HG03175 (cell line): ENCODE data around the gene PLXNA4.

Experiments used
- ATAC-seq: cut with Tn5 transposase; IDR thresholded peaks from one replicate; pipeline ENCODE4 v1.9.1; 2021; ENCODE audit warnings: mild to moderate bottlenecking, moderate library complexity; ENCODE audit not compliant: unreplicated experiment

PLXNA4 gene

DNA sequence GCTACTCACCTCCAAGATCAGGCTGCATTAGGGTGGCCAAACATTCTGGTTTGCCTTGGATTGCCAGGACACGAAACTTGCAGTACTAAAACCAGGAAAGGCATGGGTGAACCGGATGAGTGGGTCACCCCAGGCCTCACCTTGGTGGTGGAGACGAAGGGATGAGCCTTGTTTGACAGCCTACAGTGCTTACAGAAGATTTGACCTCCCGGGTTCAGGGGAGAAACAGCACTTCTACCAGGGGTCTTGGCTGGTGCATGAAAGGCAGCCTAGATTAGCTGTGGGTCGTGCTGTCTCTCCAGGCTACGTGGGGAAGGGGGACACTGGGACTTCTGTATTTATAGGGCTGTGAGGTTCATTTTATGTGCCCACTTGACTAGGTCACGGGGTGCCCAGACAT lies 469.8 kb downstream of the PLXNA4 start:
- ATAC-seq = no peak

DNA sequence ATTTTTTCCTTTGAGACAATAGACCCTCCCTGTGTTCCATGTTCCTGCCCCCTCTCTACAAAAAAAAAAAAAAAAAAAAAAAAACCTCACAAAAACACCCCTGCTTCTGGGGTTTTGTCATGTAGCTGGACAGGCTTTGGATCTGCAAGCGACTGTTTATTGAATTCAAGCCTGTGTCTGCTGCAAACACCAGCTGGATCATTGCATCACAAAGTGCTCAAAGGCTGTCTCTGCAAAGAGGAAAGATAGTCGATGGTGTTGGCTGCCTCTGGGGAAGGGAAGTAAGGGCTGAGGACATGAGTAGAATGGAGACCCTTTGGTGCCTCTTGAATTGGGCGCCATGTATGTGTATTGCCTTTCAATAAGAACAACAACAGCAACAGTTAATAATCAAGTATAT lies 471.2 kb downstream of the PLXNA4 start:
- ATAC-seq = no peak

- ATAC-seq = no peak
Measured at GRCh38 chr7:132103718-132104117, 472.6 kb downstream of the PLXNA4 start.

DNA sequence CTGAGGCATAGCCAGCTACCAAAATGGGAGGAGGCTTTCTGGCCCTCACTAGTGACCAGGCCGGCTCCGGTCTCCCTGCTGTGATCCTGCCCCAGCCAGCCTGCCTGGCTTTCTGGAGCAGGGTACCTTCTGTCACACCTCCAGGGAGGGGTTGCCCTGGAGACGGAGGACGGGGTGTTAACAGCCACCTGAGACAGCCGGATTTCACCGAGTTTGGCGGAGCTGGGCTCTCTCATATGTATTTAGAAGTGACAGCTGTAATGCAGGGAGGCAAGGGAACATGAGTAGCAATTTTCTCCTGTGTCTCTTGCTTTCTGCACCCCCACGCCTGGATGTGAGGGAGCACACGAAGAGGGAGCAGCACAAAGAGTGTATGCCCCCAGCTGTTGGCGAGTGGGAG lies 473.3 kb downstream of the PLXNA4 start:
- ATAC-seq = no peak

- ATAC-seq = no peak
Measured at GRCh38 chr7:132102391-132102790, 473.9 kb downstream of the PLXNA4 start.

- ATAC-seq = no peak
Measured at GRCh38 chr7:132100981-132101380, 475.3 kb downstream of the PLXNA4 start.

GRCh38 chr7:132100483-132100882 lies 475.8 kb downstream of the PLXNA4 start:
- ATAC-seq = no peak

DNA sequence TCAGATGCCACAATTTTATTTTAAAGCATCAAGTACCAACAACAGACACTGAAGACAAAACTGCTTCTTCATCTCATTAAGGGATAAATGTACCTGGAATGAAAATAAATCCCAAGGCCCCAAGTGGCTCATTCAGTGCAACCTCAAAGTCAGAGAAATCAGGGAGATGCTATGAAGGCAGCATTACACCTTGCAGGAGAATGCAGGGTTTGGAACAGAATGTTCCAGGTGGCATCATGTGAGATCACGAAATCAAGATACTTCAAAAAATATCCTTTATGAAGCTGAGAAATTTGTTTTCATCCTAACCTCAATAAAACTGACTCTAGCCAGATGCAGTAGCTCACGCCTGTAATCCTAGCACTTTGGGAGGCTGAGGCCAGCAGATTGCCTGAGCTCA lies 477.1 kb downstream of the PLXNA4 start:
- no peak for ATAC-seq

DNA sequence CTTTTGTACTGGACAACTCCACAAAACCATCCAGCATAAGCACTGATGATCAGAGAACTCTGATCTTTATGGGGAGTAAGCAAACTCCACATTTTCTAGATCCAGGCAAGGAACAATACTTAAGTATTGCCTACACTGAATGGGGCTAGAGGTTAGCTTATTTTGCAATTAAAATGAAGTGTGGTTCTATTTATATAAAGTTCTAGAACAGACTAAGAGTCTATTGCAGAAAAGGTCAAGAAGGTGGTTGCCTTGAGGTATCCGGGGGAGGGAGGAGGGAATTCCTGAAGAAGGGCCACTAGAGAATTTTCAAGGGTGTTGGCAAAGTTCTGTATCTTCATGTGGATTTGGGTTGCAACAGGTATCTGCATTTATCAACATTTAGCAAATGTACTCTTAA lies 477.9 kb downstream of the PLXNA4 start:
- ATAC-seq = no peak

DNA sequence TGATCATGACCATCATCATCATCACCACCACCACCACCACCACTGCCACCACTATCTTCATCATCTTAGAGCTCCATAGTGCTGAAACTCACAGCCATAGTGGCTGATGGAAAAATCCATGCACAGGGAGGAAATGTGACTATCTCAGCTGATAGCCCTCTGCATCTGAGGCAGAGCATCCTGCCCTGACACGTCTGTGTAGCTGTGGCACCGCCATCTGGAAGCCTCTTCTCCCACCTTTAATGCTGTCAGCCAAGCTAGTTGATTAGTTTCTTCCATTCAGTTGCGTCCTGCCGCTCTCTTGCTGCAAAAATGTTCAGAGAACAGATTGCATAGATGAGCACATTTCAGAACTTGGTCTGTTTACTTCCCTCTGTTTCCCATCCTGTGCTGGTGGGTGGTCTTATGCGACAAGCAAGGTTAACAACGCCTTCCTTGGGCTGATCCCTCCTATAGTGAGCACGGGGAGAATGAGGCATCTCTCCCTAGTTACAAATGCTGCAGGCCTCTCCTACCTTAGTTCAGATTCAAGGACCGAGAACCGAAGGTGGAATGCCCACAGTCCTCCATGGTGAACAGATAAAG lies 478.6 kb downstream of the PLXNA4 start:
- ATAC-seq = no peak

GRCh38 chr7:132095111-132095765 lies 481.0 kb downstream of the PLXNA4 start:
- no peak for ATAC-seq

DNA sequence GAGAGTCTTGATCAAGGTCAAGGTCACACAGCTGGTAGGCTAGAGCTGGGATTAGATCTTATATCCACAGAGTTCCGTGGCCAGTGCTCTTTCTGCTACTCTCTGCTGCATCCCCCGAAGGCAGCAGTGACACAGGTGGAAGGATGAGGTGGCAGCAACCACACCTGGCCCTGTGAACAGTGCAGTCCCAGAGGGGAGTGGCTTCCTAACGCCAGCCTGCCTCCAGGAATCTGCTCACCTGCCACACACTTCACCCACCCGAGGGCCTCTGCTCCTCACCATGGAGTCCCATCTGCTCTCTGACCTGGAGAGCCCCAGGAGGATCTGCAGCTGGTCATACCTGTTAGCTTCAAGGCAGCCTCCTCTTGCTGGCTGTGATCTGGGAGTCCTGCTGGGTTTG lies 484.2 kb downstream of the PLXNA4 start:
- ATAC-seq = no peak

DNA sequence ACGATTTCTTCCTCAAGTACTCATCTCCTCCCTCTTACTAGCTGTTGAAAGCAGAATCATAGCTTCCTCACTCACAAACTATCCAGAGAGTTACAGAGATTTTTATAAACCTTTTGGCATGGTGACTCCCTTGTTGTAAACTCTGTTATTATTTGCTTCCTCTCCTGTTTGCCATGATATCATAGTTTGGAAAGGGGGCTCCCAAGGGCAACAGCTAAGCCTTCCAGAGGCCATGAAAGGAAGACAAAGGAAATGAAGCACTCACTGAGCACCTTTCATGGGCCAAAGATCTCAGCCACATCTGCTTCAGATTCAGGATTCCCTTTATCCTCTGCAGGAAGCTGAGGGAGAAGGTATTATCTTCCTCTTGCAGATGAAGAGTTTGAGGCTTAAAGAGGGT lies 484.6 kb downstream of the PLXNA4 start:
- ATAC-seq = no peak

DNA sequence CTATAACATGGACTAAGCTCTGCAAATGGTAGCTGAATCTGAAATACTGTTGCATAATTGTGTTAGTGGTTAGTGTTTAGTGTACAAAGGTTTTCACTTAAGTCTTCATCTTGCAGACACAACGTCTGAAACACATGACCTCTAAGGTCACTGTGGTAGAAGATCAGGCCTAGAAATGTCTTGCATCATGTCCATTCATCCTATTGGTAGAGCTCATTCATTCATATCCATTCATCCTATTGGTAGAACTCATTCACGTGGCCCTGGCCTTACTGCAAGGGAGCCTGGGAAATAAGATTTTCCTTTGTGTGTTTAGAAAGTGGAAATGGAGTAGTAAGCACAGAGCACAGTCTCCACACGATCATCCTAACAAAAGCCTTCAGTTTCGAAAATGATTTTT lies 485.8 kb downstream of the PLXNA4 start:
- ATAC-seq = no peak

DNA sequence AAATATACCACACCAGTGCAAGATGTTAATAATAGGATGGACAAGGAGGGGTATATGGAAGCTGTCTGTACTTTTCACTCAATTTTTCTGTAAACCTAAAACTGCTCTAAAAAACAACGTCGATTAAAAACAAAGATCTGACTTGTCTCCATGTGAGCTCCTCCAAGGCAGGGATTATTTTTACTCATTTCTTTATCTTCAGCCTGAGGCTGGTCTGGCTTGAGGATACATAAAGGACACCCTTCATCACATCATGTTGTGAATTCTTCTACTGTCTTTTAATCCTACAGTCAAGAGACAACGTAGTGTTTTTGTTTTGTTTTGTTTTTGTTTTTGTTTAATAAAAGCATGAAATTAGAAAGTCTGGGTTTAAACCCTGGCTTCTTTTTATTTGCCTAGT lies 486.9 kb downstream of the PLXNA4 start:
- no peak for ATAC-seq

GRCh38 chr7:132087421-132087820 lies 488.8 kb downstream of the PLXNA4 start:
- no peak for ATAC-seq

DNA sequence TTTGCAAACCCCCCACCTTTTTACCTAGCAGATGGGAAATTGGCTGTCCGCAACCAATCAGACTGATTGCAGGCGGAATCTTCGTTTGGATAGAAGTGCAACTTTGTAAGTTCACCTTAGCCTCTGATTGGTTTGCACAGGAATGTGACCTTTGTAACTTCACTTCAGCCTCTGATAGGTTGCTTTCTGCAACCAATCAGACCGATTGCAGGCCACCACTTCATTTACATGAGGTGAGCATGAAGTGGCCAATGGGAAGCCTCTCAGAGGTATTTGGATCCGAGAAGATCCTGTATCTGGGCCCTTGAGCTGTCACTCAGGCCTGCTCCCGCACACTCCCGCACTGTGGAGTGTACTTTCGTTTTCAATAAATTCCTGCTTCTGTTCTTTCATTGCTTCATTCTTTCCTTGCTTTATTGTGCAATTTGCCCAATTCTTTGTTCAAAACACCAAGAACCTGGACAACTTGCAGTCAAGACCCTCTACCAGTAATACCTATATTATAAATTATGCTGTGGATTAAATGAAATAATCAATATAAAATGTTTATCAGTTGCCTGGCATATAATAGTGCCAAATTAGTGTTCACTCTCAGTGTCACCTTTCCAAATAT lies 491.4 kb downstream of the PLXNA4 start:
- no peak for ATAC-seq

GRCh38 chr7:132083537-132084123 lies 492.6 kb downstream of the PLXNA4 start:
- no peak for ATAC-seq

GRCh38 chr7:132083126-132083525 lies 493.1 kb downstream of the PLXNA4 start:
- no peak for ATAC-seq

DNA sequence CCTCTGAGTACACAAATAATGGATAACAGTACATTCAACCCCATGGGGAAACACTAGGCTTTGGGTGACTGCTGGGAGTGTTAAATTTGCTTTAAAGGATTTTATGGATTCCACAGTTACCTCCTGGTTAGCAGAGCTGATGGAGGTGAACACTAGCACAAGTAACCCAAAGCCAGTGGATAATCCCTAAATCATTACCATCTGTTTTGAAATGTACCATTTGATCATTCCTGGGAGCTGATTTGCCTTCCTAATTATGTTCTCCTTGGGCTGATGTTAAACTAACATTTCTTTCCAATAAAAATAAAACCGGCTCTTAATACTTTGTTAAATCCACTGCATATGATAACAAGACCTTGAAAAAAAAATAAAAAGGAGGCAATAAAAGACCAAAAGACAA lies 493.9 kb downstream of the PLXNA4 start:
- ATAC-seq = no peak

DNA sequence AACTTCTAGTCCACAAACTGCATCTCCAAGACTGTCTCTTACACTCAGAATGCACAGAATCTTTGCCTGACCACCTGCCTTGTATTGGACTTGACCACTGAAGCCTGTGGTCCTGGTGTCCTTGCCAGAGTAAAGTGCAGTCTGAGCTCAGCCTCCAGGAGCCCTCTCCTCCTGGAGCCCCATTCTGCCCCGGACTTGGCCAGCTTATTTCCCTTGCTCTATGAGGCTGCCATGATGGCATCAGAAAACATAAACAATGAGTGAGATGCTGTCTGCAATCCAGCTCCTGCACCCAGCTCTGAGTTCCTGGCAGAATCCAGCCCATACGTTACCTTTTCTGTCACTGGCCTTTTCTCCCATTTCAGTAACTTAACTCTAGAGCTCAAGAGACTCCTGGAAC lies 494.6 kb downstream of the PLXNA4 start:
- ATAC-seq = no peak

- ATAC-seq = no peak
Measured at GRCh38 chr7:132080967-132081668, 495.2 kb downstream of the PLXNA4 start.
